ENCODE data around the gene MYH3. TPM values are rescaled to one million over a fixed set of nuclear protein-coding genes. Genes with fewer than 3 reads are reported as not detected.

Gene MYH3
- total and polyA plus RNA-seq, 7 donors: 0.23 to 108 (median 1.2) TPM

DNA sequence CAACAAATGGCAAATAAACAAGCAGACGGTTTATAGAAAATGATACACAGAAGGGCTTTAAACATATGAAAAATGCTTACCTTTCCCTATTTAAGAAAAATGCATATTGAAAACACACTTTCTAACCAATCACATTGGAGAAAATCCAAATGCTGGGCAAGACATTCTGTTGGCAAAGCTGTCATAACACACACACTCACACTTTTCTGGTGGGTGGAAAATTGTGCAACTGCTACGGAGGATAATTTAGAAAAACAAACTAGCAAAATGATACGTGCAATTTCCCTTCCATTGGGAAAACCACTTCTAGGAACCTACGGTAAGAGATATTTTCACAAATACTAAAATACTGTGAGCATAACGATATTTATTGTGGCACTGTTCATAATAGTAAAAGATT is 9.8 kb upstream of the MYH3 start:
- H3K27me3 ChIP-seq: no peaks in the 10 kb centered on the region
- H3K9me3 ChIP-seq: no peaks in the 10 kb centered on the region
- DNase-seq: no peak
- no peaks in the 10 kb centered on the region for H3K36me3 ChIP-seq
- peaks cover 0 to 7% (median 3%) of the 10 kb centered on the region in 4 donors for H3K4me1 ChIP-seq
- no peak for TF ChIP-seq POLR2AphosphoS5 (IDR thresholded peaks at IDR 0.05)
- no peak for TF ChIP-seq EP300 (IDR thresholded peaks at IDR 0.05)
- TF ChIP-seq, protein P1, sequence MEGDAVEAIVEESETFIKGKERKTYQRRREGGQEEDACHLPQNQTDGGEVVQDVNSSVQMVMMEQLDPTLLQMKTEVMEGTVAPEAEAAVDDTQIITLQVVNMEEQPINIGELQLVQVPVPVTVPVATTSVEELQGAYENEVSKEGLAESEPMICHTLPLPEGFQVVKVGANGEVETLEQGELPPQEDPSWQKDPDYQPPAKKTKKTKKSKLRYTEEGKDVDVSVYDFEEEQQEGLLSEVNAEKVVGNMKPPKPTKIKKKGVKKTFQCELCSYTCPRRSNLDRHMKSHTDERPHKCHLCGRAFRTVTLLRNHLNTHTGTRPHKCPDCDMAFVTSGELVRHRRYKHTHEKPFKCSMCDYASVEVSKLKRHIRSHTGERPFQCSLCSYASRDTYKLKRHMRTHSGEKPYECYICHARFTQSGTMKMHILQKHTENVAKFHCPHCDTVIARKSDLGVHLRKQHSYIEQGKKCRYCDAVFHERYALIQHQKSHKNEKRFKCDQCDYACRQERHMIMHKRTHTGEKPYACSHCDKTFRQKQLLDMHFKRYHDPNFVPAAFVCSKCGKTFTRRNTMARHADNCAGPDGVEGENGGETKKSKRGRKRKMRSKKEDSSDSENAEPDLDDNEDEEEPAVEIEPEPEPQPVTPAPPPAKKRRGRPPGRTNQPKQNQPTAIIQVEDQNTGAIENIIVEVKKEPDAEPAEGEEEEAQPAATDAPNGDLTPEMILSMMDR (IDR thresholded peaks at IDR 0.05): no peak
- no peak for TF ChIP-seq POLR2A (IDR thresholded peaks at IDR 0.05)
- intact Hi-C loops (cut with DNase I): no loop called here
- WGBS, 2 donors: 89 to 93% methylated on average over 5 of the region's 5 CpGs
- no peak overlapping the region for H3K27ac ChIP-seq
- H3K4me3 ChIP-seq: no peak overlapping the region

DNA sequence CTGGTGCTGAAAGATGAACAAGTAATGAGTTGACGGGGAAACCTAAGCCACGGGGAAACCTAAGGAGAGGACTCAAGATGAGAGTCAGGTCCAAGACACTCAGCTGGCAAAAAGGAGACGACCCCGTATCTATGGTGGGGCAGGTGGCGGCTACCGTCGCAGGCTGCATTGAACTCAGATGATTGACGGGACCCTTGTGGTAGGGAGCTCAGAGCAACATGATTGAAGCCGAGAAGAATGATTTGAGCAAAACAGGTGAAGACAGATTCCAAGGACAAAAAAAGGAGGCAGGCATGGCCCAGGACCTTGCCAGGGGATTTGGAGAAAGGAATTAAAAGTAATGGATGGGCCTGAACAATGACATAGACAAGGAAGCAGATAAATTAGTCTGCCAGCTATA is 7.5 kb upstream of the MYH3 start:
- WGBS, 2 donors: 96 to 97% methylated on average over 9 of the region's 9 CpGs
- intact Hi-C loops (cut with DNase I): no loop called here
- Histone ChIP-seq H3K36me3 (peaks cover 0 to 1% (median 0%) of the 10 kb centered on the region in 4 donors), H3K4me3 (no peak overlapping the region), H3K9me3 (no peaks in the 10 kb centered on the region), H3K27me3 (no peaks in the 10 kb centered on the region), H3K4me1 (peaks cover 0 to 7% (median 3%) of the 10 kb centered on the region in 4 donors), H3K27ac (no peak overlapping the region)
- TF ChIP-seq POLR2AphosphoS5 (IDR thresholded peaks at IDR 0.05) (no peak), EP300 (IDR thresholded peaks at IDR 0.05) (no peak), POLR2A (IDR thresholded peaks at IDR 0.05) (no peak)
- TF ChIP-seq, protein P1 (IDR thresholded peaks at IDR 0.05): no peak
- DNase-seq: no peak

DNA sequence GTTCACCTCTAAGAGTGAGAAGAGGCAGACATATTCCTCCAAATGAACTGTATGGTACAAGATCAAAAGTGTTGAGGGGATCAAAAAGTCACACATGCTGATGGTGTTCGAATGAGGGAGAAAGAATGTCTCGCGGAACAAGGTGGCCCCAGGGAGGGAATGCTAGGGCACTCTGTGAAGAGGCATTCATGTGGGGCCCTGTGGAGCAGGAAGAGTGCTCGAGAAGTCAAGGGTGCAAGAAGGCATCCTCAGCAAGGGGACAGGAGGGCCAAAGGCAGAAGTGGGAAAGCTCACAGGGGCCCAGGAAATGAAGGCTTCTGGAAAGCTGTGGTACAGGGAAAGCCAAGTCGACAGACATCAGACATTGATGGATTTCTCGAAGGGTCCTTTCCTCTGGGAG is 6.1 kb upstream of the MYH3 start:
- Histone ChIP-seq H3K4me1 (no peaks in the 10 kb centered on the region), H3K36me3 (peaks cover 0 to 7% (median 0%) of the 10 kb centered on the region in 4 donors), H3K4me3 (no peak overlapping the region), H3K9me3 (no peaks in the 10 kb centered on the region), H3K27ac (no peak overlapping the region), H3K27me3 (no peaks in the 10 kb centered on the region)
- intact Hi-C loops (cut with DNase I): no loop called here
- WGBS, 2 donors: 93 to 96% methylated on average over 6 of the region's 6 CpGs
- no peak for DNase-seq
- TF ChIP-seq EP300 (IDR thresholded peaks at IDR 0.05) (no peak), POLR2A (IDR thresholded peaks at IDR 0.05) (no peak), POLR2AphosphoS5 (IDR thresholded peaks at IDR 0.05) (no peak)
- TF ChIP-seq, protein P1 (IDR thresholded peaks at IDR 0.05): no peak

DNA sequence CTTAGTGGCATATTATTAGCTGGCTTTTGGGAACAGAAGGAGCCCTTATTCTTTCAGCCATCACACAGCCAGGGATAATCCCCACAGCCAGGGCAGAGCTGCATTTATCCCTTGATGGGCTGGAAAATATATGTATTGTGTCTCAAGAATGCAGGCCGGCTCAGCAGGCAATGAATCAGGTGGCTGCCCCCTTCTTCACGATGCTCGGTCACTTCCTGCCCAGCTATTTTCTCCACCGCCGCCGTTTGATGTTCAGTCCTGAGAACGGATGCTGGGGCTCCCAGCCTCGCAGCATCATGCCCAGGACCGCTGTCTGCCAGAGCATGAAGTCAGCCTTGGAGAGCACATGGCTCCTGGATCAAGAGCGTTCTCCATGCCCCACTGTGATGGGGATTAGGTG is 4.3 kb upstream of the MYH3 start:
- Histone ChIP-seq H3K27me3 (no peaks in the 10 kb centered on the region), H3K9me3 (no peaks in the 10 kb centered on the region), H3K4me1 (no peaks in the 10 kb centered on the region), H3K27ac (no peak overlapping the region), H3K4me3 (no peak overlapping the region), H3K36me3 (peaks cover 0 to 7% (median 0%) of the 10 kb centered on the region in 4 donors)
- intact Hi-C loops (cut with DNase I): no loop called here
- TF ChIP-seq EP300 (IDR thresholded peaks at IDR 0.05): no peak
- no peak for TF ChIP-seq POLR2A (IDR thresholded peaks at IDR 0.05)
- no peak for TF ChIP-seq POLR2AphosphoS5 (IDR thresholded peaks at IDR 0.05)
- TF ChIP-seq, protein P1 (IDR thresholded peaks at IDR 0.05): no peak
- WGBS, 2 donors: 94 to 95% methylated on average over 10 of the region's 10 CpGs
- no peak for DNase-seq

DNA sequence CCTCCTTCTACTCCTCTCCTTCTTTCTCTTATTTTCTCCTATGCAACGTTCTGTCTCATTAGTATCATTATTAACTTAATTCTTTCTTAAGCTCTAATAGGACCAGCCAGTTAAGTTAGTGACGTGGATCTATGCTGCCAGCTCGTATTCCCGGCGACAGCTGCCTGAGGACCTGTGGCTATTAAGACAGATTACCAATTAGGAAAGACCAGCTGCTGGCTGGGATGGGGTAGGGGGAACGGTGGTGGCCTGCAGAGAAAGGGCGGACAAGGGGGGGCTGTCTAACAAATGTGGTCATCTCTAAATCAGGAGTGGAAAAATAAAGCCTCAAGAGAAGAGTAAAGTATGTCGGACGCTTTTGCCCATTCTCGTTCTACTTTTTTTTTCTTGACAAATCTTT is 770 bp upstream of the MYH3 start:
- H3K27ac ChIP-seq: no peak overlapping the region
- intact Hi-C loops (cut with DNase I): no loop called here
- TF ChIP-seq EP300 (IDR thresholded peaks at IDR 0.05) (no peak), POLR2AphosphoS5 (IDR thresholded peaks at IDR 0.05) (no peak), POLR2A (IDR thresholded peaks at IDR 0.05) (no peak)
- TF ChIP-seq, protein P1 (IDR thresholded peaks at IDR 0.05): no peak
- no peaks in the 10 kb centered on the region for H3K4me1 ChIP-seq
- no peaks in the 10 kb centered on the region for H3K9me3 ChIP-seq
- no peak overlapping the region for H3K4me3 ChIP-seq
- H3K27me3 ChIP-seq: no peaks in the 10 kb centered on the region
- WGBS, 2 donors: 88 to 89% methylated on average over 10 of the region's 10 CpGs
- no peak for DNase-seq
- peaks cover 0 to 7% (median 0%) of the 10 kb centered on the region in 4 donors for H3K36me3 ChIP-seq

Data from sigmoid colon (tissue), 7 donors.